Cortex of kidney (tissue), 1 donor: ENCODE data around the gene EDARADD.

Experiments
- DNase-seq: peaks from one replicate; lab custom pipeline; 2025; lab: John Stamatoyannopoulos, UW

Gene EDARADD

DNA sequence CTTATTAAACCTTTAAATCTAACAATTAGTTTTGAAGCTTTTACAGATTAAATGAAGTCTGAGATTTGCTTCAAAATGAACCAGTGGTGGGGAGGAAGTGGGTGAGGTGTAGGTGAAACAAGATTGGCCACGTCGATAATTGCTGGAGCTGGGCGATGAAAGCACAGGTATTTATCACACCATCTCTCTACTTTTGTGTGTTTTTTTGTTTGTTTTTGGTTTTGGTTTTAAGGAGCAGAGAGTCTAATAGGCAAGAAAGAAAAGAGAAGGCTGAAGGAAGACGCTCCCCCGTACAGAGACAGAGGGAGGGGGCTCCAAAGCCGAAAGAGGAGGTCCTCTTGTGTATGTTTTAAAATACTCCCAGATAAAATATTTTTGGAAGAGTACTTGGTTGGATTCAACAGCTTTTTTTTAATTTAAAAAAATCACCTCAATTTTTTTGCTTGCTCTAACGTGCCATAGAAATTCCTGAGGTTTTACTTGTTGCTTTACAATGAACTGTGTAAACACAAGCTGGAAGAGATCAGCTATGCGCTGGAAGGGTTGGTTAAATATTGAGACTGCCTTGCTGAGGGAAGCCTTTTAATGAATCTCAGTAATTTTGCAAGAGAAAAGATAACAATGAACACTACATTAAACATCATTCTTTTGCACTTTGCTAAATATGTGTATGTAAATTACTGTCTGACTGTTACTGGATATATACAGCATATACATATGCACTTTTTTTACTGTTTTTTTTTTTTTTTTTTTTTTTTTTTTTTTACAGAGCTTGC is 123.0 kb downstream of the EDARADD start:
- DNase-seq = no peak

DNA sequence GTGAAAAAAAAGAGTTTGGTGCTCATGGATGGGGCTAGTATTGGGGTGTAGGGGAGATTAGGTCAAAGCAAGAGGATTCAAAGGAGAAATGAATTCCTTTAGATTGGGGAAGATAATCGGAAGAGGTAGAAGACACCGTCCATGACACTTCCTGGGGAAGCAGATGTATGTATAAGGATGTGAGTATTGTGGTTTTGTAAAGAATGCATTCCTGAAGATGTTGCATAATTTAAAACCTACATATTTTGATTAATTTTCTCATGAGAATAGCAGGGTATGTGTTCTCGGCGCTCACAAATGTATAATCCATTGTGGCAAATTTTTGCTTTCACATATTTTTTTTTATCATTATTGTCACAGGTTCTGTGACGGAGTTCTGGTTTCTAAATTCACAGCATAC is 124.2 kb downstream of the EDARADD start:
- DNase-seq = no peak

GRCh38 chr1:236520445-236521005 is 126.4 kb downstream of the EDARADD start:
- DNase-seq = no peak

- no peak for DNase-seq
Measured at GRCh38 chr1:236522937-236523703, 129.0 kb downstream of the EDARADD start.

GRCh38 chr1:236523704-236524141 is 129.6 kb downstream of the EDARADD start, which contains the start of gene LGALS8:
Gene LGALS8 (plus strand): TSS chr1:236523982. CDS start chr1:236526071, 2,089 bp downstream.
- no peak for DNase-seq

DNA sequence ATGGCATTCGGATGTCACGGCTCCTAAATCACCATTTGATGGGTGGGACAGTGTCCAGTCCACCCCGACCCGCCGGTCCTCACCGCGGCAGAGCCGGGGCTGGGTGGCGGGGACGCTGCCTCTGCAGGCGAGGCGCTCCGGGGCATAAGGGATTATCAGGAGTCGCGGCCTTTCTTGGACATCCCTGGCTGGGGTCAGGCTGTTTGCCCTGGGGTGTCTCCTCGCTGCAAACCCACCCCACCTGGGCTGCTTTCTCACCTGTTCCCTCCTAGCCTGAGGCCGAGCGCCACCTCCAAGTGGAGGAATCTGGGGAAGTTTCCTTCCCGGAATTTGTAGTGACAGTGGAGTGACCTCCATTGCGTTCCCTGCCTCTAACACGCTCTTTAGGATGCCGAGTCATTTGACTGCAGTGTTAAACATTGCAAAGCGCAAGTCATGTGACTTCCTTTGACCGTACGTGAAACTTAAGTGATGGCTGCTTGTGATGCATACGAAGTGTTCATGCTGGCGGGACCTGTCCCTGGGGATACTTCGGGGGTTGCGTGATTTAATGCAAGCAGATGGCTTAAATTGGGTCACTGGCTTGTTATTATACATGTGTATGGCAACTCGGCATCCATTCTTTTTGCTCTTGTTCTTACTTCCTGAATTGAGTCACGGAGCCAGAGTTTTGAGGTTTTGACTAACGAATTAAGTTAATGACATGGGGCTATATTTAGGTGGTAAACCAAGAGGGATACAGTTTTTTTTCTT is 130.2 kb downstream of the EDARADD start:
- DNase-seq = no peak

DNA sequence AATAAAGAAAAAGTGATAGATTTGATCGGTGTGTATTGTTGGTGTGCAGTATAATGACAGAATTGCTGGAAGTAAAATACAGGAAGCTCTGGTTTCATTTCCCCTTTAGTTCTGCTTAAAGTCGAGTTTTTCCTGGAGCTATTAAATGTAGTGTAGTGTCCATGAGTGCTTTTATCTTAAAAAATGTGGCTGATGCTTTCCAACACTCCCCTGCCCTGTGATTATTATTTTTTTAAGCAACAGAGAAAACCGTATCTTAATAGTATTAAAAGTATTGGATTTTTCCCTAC is 130.8 kb downstream of the EDARADD start:
- no peak for DNase-seq

- DNase-seq = no peak
Measured at GRCh38 chr1:236526079-236526478, 132.0 kb downstream of the EDARADD start.

GRCh38 chr1:236530286-236530685 is 136.2 kb downstream of the EDARADD start:
- DNase-seq = no peak

DNA sequence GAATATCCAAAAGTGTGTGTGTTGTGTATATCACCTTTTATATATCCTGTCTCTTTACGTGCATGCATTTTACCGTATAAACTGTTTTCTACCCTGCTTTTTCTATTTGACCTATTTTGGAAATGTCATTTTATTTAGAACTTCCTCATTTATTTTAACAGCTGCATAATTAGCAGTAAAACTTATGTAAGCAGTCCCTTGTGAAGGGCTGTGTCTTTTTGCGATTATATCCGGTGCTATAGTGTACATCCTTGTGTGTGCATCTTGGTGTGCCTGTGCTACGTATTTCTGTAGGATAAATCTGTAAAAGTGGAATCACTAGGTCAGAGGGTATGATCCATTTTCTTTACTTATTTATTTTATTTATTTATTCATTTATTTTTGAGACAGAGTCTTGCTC is 136.9 kb downstream of the EDARADD start:
- DNase-seq = no peak

DNA sequence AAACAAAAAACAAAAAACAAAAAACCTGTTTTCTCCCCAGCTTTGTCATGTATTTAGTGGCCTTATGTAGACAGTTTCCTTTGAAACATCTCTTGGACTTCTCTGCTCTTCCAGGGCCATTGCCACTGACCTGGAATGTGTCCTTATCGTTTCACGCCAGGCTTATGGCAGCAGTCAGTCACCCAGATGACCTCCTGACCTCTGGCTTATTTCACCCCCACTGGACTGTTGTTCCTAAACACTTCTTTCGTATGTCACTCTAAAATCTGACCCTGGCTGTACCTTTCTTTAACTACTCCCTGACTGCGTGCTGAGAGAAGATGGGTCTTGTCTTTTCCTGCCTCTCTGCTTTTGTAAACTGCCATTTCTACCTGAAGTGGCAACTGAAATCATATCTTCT is 138.8 kb downstream of the EDARADD start:
- no peak for DNase-seq

- no peak for DNase-seq
Measured at GRCh38 chr1:236534151-236534651, 140.1 kb downstream of the EDARADD start.
